H9 (cell line): ENCODE data around the gene NME8. TPM values are rescaled to one million over a fixed set of nuclear protein-coding genes. Genes with fewer than 3 reads are reported as not detected.

Experiments
- DNase-seq: peaks from one replicate; pipeline ENCODE4 v3.0.0-alpha.2; 2017
- H2AFZ ChIP-seq: one replicate; pipeline ENCODE4 v1.6.1; 2013; ENCODE audit warnings: mild to moderate bottlenecking, low read length, control low read depth, moderate library complexity
- H2AK5ac ChIP-seq: 2 replicates; pipeline ENCODE4 v1.6.1; 2013; ENCODE audit warnings: low read length, control low read depth, mixed read lengths; ENCODE audit not compliant: insufficient read length
- H2BK120ac ChIP-seq: one replicate; pipeline ENCODE4 v1.6.1; 2013; ENCODE audit warnings: low read depth, mild to moderate bottlenecking, low read length, control low read depth, inconsistent platforms; ENCODE audit not compliant: poor library complexity, severe bottlenecking
- H2BK12ac ChIP-seq: 2 replicates; pipeline ENCODE4 v1.6.1; 2013; ENCODE audit warnings: low read length, control low read depth, mixed read lengths, low read depth; ENCODE audit not compliant: insufficient read length
- H2BK15ac ChIP-seq: 2 replicates; pipeline ENCODE4 v1.6.1; 2013; ENCODE audit warnings: low read depth, low read length, control low read depth
- H2BK20ac ChIP-seq: one replicate; pipeline ENCODE4 v1.6.1; 2013; ENCODE audit warnings: low read depth, mild to moderate bottlenecking, low read length, control low read depth, inconsistent platforms; ENCODE audit not compliant: poor library complexity, severe bottlenecking
- H2BK5ac ChIP-seq: 2 replicates; pipeline ENCODE4 v1.6.1; 2013; ENCODE audit warnings: low read length, control low read depth, mixed read lengths; ENCODE audit not compliant: insufficient read length
- H3K14ac ChIP-seq: 2 replicates; pipeline ENCODE4 v1.6.1; 2013; ENCODE audit warnings: low read length, control low read depth; ENCODE audit not compliant: insufficient read depth
- H3K18ac ChIP-seq: 2 replicates; pipeline ENCODE4 v1.6.1; 2013; ENCODE audit warnings: low read depth, mild to moderate bottlenecking, mixed read lengths, low read length, control low read depth; ENCODE audit not compliant: insufficient read length
- H3K23ac ChIP-seq: 2 replicates; pipeline ENCODE4 v1.6.1; 2013; ENCODE audit warnings: low read length, control low read depth, mixed read lengths, low read depth; ENCODE audit not compliant: insufficient read length
- H3K23me2 ChIP-seq: 2 replicates; pipeline ENCODE4 v1.6.1; 2013; ENCODE audit warnings: low read depth, mild to moderate bottlenecking, mixed read lengths, low read length, control low read depth; ENCODE audit not compliant: insufficient read length, poor library complexity, severe bottlenecking
- H3K27ac ChIP-seq: 2 replicates; pipeline ENCODE4 v1.5.1; 2013; ENCODE audit warnings: low read length, control low read depth, mixed read lengths, low read depth; ENCODE audit not compliant: insufficient read length
- H3K27me3 ChIP-seq: 2 replicates; pipeline ENCODE4 v1.6.1; 2013; ENCODE audit warnings: low read length, control low read depth, inconsistent platforms; ENCODE audit not compliant: insufficient read depth
- H3K4ac ChIP-seq: 2 replicates; pipeline ENCODE4 v1.6.1; 2013; ENCODE audit warnings: low read depth, mild to moderate bottlenecking, control low read depth, inconsistent platforms, low read length, moderate library complexity
- H3K4me1 ChIP-seq: 2 replicates; pipeline ENCODE4 v1.6.1; 2013; ENCODE audit warnings: low read length, control low read depth, inconsistent platforms; ENCODE audit not compliant: insufficient read depth
- H3K4me2 ChIP-seq: 2 replicates; pipeline ENCODE4 v1.6.1; 2013; ENCODE audit warnings: low read length, control low read depth, mixed read lengths; ENCODE audit not compliant: insufficient read length, insufficient read depth
- H3K56ac ChIP-seq: 2 replicates; pipeline ENCODE4 v1.6.1; 2013; ENCODE audit warnings: low read depth, mild to moderate bottlenecking, mixed read lengths, low read length, control low read depth; ENCODE audit not compliant: insufficient read length
- H3K79me1 ChIP-seq: 2 replicates; pipeline ENCODE4 v1.6.1; 2013; ENCODE audit warnings: low read depth, mild to moderate bottlenecking, moderate library complexity, low read length, control low read depth, inconsistent platforms; ENCODE audit not compliant: insufficient read depth, poor library complexity, severe bottlenecking
- H3K79me2 ChIP-seq: 2 replicates; pipeline ENCODE4 v1.6.1; 2013; ENCODE audit warnings: low read length, control low read depth, inconsistent platforms; ENCODE audit not compliant: insufficient read depth
- H3K9ac ChIP-seq: 2 replicates; pipeline ENCODE4 v1.6.1; 2013; ENCODE audit warnings: low read length, control low read depth, mixed read lengths; ENCODE audit not compliant: insufficient read length; ENCODE audit errors: extremely low read depth
- H3K9me3 ChIP-seq: one replicate; pipeline ENCODE4 v1.6.1; 2013; ENCODE audit warnings: low read depth, low read length, inconsistent platforms; ENCODE audit not compliant: control insufficient read depth
- H3T11ph ChIP-seq: one replicate; pipeline ENCODE4 v1.6.1; 2013; ENCODE audit warnings: mild to moderate bottlenecking, low read length, control low read depth, inconsistent platforms
- H4K20me1 ChIP-seq: one replicate; pipeline ENCODE4 v1.6.1; 2013; ENCODE audit not compliant: control insufficient read depth, insufficient read length, insufficient read depth
- H4K5ac ChIP-seq: 2 replicates; pipeline ENCODE4 v1.6.1; 2013; ENCODE audit warnings: low read depth, mild to moderate bottlenecking, mixed read lengths, low read length, control low read depth; ENCODE audit not compliant: insufficient read length
- H4K8ac ChIP-seq: replicated peaks from 2 replicates; pipeline ENCODE4 v1.6.1; 2013; ENCODE audit warnings: low read length, control low read depth, mixed read lengths, low read depth; ENCODE audit not compliant: insufficient read length
- H4K91ac ChIP-seq: 2 replicates; pipeline ENCODE4 v1.6.1; 2013; ENCODE audit warnings: low read depth, mild to moderate bottlenecking, moderate library complexity, mixed read lengths, low read length, control low read depth; ENCODE audit not compliant: insufficient read length
- H3K27ac Mint-ChIP-seq, 3 experiments: 2 replicates in 2 of 3; 3 replicates in 1 of 3; pipeline ENCODE4 v1.8.0; 2020 to 2021; ENCODE audit warnings: mixed read lengths in 3 of 3, mild to moderate bottlenecking in 1 of 3, moderate library complexity in 1 of 3
- H3K27me3 Mint-ChIP-seq: 2 replicates; pipeline ENCODE4 v1.8.0; 2021; ENCODE audit warnings: low read depth, mild to moderate bottlenecking, moderate library complexity, mixed read lengths
- H3K36me3 Mint-ChIP-seq, 3 experiments: 2 replicates in 2 of 3; 3 replicates in 1 of 3; pipeline ENCODE4 v1.8.0; 2020 to 2021; ENCODE audit warnings: low read depth in 3 of 3, mixed read lengths in 3 of 3; ENCODE audit not compliant: insufficient read depth in 1 of 3
- H3K4me1 Mint-ChIP-seq, 2 experiments: 2 replicates each; pipeline ENCODE4 v1.8.0; 2020; ENCODE audit warnings: mixed read lengths in 2 of 2
- H3K4me3 Mint-ChIP-seq, 2 experiments: 2 replicates in 1 of 2; 3 replicates in 1 of 2; pipeline ENCODE4 v1.8.0; 2020 to 2021; ENCODE audit warnings: mild to moderate bottlenecking in 2 of 2, mixed read lengths in 2 of 2, moderate library complexity in 1 of 2
- H3K9me3 Mint-ChIP-seq, 2 experiments: 2 replicates in 1 of 2; 3 replicates in 1 of 2; pipeline ENCODE4 v1.8.0; 2020; ENCODE audit warnings: mild to moderate bottlenecking in 2 of 2, mixed read lengths in 2 of 2, moderate library complexity in 1 of 2
- WGBS: extraction: QIAGEN DNeasy Blood & Tissue Kit; methylation state at CpG from one replicate; pipeline ENCODE4 v1.1.7; 2013; ENCODE audit warnings: missing lambda C conversion rate, low lambda C conversion rate, mixed read lengths; ENCODE audit not compliant: insufficient read length; ENCODE audit errors: extremely low coverage; 5-methylcytosine and 5-hydroxymethylcytosine counted together
- total RNA-seq: library from RNA; stranded (reverse); gene quantifications from 2 replicates; pipeline ENCODE4 v1.2.1, GENCODE V29; 2021
- TF ChIP-seq, protein P1 (sequence below): fragments of 200-600 bp; sonication (generic); conservative IDR thresholded peaks from 3 replicates; pipeline ENCODE4 v1.8.0; 2021; ENCODE audit warnings: antibody characterized with exemption, mild to moderate bottlenecking

The NME8 gene
- total RNA-seq, 1 experiment from 2014 or later = 0.33 TPM

DNA sequence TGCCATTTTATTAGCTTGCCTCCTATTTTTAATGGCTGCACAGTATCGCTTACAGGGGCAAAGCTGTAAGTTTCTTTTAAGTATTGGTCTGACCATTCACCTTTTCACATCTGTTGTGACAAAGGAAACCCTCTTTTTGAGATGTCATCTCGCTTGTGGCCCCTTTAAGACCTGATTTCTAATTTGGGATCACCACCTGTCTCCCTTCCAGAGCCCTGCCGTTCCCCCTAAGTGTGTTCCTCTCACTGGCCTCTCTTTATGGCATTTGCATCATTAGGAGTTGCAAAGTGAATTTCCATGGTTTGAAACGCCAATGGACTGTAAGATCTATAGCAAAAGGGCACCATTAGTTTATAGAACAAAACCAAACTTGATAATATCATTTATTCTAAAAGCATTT is 73.5 kb downstream of the NME8 start:
- Mint-ChIP-seq H3K9me3 (peaks cover 6 to 10% of the 10 kb centered on the region in 2 experiments; a peak in 4 of 5 replicates), H3K4me3 (peak overlapping the region; percentile 66 to 81), H3K27ac (no peak overlapping the region), H3K36me3 (peaks cover 2 to 7% (median 4%) of the 10 kb centered on the region in 3 experiments; a peak in 5 of 7 replicates), H3K4me1 (peaks cover 13 to 15% of the 10 kb centered on the region in 2 experiments), H3K27me3 (peaks cover 45% of the 10 kb centered on the region)
- Histone ChIP-seq H3K9me3 (no peaks in the 10 kb centered on the region), H2BK15ac (no peak overlapping the region), H3K27me3 (no peaks in the 10 kb centered on the region), H3K79me2 (no peaks in the 10 kb centered on the region), H2BK120ac (no peak overlapping the region), H4K20me1 (no peaks in the 10 kb centered on the region), H3K23ac (no peak overlapping the region), H2BK12ac (no peak overlapping the region), H3K4ac (no peak overlapping the region), H2BK20ac (no peak overlapping the region), H2AK5ac (no peak overlapping the region), H4K5ac (no peak overlapping the region), H3K18ac (no peak overlapping the region), H3K4me2 (no peak overlapping the region), H2BK5ac (no peak overlapping the region), H4K8ac (no peak overlapping the region), H2AFZ (no peak overlapping the region), H3K27ac (no peak overlapping the region), H3K9ac (no peak overlapping the region), H3K79me1 (no peaks in the 10 kb centered on the region), H3K56ac (no peak overlapping the region), H3K14ac (no peak overlapping the region), H3K23me2 (peaks cover 13% of the 10 kb centered on the region), H4K91ac (no peak overlapping the region), H3K4me1 (no peaks in the 10 kb centered on the region), H3T11ph (no peak overlapping the region)
- WGBS = no CpG with 5 or more reads among the region's 4 CpGs
- TF ChIP-seq, protein P1, sequence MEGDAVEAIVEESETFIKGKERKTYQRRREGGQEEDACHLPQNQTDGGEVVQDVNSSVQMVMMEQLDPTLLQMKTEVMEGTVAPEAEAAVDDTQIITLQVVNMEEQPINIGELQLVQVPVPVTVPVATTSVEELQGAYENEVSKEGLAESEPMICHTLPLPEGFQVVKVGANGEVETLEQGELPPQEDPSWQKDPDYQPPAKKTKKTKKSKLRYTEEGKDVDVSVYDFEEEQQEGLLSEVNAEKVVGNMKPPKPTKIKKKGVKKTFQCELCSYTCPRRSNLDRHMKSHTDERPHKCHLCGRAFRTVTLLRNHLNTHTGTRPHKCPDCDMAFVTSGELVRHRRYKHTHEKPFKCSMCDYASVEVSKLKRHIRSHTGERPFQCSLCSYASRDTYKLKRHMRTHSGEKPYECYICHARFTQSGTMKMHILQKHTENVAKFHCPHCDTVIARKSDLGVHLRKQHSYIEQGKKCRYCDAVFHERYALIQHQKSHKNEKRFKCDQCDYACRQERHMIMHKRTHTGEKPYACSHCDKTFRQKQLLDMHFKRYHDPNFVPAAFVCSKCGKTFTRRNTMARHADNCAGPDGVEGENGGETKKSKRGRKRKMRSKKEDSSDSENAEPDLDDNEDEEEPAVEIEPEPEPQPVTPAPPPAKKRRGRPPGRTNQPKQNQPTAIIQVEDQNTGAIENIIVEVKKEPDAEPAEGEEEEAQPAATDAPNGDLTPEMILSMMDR = no peak
- no peak for DNase-seq
